A172 (cell line): ENCODE data around the gene CPLX3. TPM values are rescaled to one million over a fixed set of nuclear protein-coding genes. Genes with fewer than 3 reads are reported as not detected.
A peak's percentile ranks its signal among the peaks of the same experiment; 100 is the strongest.

Experiments
- DNase-seq: peaks from one replicate; pipeline ENCODE4 v3.0.0-alpha.2; 2015; ENCODE audit warnings: low spot score
- total RNA-seq: library from RNA; depleted of rRNA; stranded (reverse); fragments of >200 nt; shearing (Covaris generic); gene quantifications from 2 replicates; pipeline ENCODE4 v1.2.3, GENCODE V29; 2014

CPLX3 gene
- total RNA-seq, 1 experiment from 2014 or later = not detected

DNA sequence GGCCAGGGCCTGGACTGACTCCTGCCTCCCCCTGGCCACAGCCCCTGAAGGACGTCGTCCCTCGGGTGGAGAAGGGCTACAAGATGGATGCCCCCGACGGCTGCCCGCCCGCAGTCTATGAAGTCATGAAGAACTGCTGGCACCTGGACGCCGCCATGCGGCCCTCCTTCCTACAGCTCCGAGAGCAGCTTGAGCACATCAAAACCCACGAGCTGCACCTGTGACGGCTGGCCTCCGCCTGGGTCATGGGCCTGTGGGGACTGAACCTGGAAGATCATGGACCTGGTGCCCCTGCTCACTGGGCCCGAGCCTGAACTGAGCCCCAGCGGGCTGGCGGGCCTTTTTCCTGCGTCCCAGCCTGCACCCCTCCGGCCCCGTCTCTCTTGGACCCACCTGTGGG, 24.1 kb upstream of the CPLX3 start:
- no peak for DNase-seq

DNA sequence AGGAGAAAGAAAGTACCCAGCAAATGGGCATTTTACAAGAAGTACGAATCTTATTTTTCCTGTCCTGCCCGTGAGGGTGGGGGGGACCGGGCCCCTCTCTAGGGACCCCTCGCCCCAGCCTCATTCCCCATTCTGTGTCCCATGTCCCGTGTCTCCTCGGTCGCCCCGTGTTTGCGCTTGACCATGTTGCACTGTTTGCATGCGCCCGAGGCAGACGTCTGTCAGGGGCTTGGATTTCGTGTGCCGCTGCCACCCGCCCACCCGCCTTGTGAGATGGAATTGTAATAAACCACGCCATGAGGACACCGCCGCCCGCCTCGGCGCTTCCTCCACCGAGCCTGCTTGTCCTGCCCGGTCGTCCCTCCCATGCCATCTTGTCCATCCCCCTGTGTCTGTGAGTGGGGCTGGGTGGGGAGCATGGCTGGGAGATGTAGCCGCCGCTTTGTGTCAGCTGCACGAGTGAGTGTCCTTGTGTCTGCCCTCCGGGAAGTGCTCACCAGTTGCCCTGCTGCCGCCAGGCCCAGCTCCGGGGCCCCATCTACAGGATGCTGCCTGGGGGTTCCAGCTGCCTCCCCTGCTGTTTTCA, 23.5 kb upstream of the CPLX3 start:
- DNase-seq = no peak

DNA sequence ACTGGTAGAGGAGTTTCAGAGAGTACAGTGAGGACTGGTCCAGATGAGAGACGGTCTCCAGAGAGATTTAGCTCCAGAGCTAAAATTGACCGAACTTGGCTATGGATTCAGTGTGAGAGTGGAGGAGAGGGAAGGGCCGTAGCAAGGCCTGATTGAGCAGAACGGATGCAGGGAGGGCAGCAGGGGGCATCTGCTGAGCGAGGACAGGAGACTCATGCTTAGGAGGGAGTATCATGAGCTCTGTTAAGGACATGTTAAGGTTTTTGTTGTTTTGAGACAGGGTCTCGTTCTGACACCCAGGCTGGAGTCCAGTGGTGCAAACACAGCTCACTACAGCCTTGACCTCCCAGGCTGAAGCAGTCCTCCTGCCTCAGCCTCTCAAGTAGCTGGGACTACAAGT, 21.5 kb upstream of the CPLX3 start:
- no peak for DNase-seq

DNA sequence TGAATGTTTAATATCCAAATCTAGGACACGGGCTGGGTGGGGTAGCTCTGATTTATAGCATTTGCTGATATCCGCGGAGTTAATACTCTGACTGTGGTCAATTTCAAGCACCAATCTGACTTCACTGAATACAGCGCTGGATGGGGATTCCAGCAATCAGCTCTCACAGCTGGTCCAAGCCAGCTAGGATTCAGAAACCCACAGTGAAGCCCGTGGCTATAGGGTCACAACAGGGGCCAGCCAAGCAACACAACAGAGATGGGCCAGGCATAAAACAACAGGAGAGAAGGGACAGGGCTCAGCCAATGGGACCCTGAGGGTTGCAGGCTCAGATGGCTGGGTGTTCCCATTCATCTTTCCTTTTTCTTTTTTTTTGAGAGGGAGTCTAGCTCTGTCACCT, 19.1 kb upstream of the CPLX3 start:
- DNase-seq = no peak

DNA sequence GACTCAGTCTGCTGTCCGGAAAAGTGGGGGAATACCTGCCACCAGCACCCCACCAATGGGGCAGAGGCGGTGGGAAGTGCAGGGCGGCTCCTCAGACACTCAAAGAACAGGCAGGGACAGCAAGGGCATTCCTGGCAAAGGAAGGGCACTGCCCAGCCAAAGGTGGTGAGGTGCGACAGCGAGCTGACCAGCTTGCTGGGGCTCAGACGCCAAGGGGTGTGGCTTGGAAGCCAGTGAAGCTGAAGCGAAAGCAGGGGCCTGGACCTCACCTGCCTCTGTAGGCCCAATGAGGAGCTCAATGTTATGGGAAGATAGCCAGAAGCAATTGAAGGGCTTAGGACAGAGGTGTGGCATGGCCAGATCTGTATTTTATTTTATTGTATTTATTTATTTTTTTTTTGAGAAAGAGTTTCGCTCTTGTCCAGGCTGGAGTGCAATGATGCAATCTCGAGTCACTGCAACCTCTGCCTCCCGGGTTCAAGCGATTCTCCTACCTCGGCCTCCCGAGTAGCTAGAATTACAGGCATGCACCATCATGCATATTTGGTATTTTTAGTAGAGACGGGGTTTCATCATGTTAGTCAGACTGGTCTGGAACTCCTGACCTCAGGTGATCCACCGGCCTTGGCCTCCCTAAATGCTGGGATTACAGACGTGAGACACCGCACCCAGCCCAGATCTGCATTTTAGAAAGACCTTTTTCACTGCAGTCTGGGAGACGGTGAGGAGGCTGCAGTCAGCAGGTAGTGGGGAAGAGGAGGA, 18.2 kb upstream of the CPLX3 start:
- DNase-seq = no peak

DNA sequence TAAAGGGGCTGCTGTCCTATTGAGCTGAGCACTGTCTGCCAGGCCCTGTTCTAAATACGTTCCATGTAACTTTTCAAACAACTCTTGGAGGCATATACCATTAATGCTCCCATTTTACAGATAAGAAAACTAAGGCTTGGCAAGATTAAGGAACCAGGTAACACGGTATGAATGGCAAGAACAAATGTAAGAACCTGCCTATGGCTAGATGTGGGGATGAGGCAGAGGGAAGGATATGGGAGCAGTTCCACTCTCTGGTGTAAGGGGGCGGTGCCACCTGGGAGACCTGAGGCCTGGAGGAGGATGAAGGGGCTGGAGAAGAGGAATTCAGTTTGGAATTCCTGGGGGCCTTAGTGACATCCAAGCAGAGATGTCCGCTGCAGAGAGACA, 17.6 kb upstream of the CPLX3 start:
- DNase-seq = no peak

DNA sequence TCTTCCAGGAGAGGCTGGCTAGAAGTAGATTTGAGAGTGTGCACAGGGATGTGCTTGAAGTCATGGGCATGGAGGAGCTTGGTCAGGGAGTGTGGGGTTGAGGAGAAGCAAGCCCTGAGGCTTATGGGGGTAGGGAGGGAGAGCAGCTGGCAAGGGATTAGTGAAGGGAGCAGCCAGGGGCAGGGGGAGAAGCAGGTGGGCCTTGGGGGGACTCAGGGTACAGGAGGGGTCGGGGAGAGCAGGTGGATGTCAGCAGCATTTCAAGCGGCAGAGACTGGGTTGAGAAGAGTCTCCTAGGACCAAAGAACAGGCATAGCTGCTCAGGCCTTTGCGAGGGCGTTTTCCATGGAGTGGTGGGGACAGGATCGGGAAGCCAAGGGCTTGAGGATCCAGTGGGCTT, 17.2 kb upstream of the CPLX3 start:
- DNase-seq = no peak

DNA sequence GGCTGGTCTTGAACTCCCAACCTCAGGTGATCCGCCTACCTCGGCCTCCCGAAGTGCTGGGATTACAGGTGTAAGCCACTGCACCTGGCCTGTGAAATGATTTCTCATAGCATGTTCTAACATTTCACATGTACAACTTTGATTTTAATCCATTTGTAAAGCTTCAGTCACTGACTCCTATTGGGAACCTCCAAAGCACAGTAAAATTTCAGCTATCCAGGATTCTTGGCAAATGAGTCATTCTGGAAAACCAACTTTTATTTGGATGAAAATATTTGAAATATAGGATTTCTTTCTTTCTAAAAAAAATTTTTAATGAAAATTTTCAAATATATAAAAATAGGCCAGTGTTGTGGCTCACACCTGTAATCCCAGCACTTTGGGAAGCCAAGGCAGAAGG, 16.5 kb upstream of the CPLX3 start:
- DNase-seq = no peak

DNA sequence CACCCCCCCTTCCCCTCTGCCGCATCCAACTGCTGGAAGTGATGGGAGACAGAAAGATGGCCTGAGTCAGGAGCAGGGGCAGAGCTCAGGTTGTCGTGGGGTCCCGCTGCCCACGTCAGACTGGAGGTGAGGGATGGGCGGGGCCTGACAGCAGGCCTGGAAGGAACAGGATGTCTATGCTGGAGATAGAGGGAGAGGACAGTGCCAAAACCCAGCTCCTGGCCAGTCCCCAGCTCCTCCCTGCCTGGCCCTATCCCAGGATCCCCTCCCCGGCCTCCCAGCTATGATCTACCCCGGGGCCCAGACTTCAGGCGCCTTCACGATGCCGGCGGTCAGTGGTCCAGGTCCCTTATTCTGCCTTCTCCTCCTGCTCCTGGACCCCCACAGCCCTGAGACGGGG, 13.9 kb upstream of the CPLX3 start, which contains the start of gene LMAN1L:
Gene LMAN1L, plus strand, starts transcription at position 303 of the 400 bp plus-strand sequence. Its CDS starts 20 bp downstream, at position 323.
- no peak for DNase-seq

DNA sequence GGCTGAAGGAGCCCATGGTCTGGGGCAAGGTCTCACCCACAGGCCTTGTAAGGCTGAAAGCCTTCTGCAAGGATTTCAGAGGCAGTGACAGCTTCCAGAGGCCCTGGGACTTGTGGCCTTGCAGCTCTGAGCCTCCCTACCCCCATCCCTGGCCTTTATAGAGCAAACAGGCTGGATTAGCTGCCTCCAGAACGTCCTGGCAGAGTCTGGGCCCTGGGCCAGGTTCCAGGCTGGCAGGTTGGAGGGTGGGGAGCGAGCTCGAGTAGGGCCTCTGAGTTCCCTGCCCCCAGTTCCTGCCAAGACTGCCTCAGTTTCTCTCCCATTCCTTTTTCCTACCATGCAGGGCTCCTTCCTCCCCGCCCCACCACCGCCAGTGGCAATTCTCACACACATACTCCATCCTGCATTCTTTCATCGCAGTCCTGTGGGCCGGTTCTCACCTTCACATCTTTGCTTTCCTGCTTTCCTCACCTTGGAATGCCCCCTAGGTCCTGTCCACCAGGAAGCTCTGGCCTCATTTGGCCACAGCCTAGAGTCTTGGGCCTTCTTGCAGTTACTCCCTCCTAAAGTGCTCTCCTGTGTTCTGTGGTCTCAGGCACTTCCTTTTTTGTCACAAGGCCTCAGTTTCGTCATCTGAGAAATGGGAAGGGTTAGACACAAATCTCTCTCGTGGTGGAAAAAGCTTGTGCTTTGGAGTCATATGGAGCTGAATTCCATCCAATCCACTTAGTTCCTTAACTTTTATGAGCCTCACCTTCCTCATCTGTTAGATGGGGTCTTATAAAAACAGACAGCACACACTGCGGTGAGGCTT, 11.1 kb upstream of the CPLX3 start:
- DNase-seq = no peak

DNA sequence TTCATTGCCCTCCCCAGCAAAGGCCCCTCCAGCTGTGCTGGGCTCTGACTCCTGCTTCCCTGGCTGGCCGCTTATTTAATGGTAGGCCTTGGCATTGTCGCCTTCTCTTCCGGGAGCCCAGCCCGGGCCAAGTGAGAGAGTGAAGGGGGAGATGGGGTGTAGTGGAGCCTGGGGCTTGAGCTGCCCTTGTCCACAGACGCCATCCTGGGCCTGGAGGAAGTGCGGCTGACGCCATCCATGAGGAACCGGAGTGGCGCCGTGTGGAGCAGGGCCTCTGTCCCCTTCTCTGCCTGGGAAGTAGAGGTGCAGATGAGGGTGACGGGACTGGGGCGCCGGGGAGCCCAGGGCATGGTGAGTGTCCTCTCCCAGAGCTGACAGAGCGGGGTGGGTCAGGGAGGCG, 10.5 kb upstream of the CPLX3 start:
- no peak for DNase-seq

DNA sequence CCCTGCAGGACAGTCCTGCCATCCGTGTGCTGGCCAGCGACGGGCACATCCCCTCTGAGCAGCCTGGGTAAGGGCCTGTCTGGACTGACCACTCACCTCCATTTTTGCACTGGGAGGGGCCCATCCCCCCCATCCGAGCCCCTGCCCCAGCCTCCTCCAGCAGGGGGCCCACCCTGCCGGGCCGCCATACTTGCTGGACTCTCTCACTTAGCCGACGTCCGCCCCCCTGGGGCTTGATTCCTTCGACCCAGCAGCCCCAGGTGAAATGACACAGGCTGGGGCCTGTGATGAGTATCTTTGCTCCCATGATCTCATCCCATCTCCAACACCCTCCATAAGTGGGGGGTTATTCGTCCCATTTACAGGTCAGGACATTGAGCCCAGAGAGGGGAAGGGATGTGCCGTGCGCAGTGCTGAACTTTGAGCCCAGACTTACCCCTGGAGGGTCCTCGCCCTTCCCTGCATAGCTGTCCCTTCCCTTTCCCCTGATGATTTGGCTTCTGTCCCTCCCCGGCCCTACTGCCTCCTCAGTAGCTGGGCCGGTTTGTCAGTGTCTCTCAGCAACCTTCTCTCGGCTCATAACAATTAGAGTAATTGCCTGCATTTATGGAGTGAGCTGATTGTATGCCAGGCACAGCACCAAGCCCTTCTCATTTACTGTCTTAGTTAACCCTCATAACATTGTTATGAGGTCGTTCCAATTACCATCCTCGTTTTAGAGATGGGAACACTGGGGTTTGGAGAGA, 9.6 kb upstream of the CPLX3 start:
- no peak for DNase-seq

DNA sequence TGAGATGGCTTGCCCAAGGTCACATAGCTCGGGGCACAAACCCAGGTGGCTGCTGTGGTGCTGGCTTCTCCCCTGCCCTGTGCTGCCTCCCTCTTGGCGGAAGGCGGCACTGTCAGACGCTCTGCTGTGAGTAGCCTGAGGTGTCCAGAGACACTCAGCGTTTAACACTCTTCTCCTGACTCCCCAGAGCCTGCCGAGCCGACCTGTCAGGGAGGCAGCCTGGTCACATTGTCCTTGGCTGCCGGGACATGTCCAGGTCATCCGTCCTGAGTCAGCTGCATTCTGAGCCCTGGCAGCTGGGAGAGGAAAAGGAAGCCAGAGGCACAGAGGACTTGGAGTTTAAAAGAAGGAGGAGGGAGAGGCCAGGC, 9.1 kb upstream of the CPLX3 start:
- peak; percentile 29 for DNase-seq

DNA sequence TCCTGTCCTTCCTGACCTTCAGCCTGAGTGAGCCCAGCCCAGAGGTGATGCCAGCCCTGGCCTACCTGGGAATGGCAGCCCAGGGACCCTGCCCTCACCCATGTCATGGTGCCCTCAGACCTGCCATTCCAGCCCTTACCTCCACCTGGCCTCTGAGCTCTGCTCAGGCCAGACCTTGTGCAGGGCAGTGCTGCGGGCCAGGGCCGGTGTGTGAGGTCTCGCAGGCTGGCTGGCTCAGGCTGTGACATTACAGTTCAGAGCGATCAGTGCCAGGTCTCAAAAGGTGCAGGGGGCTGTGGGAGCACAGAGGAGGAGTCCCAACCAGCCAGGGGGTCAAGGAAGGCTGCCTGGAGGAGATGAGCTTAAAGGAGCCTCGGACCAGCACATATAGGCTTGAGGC, 6.4 kb upstream of the CPLX3 start:
- no peak for DNase-seq

DNA sequence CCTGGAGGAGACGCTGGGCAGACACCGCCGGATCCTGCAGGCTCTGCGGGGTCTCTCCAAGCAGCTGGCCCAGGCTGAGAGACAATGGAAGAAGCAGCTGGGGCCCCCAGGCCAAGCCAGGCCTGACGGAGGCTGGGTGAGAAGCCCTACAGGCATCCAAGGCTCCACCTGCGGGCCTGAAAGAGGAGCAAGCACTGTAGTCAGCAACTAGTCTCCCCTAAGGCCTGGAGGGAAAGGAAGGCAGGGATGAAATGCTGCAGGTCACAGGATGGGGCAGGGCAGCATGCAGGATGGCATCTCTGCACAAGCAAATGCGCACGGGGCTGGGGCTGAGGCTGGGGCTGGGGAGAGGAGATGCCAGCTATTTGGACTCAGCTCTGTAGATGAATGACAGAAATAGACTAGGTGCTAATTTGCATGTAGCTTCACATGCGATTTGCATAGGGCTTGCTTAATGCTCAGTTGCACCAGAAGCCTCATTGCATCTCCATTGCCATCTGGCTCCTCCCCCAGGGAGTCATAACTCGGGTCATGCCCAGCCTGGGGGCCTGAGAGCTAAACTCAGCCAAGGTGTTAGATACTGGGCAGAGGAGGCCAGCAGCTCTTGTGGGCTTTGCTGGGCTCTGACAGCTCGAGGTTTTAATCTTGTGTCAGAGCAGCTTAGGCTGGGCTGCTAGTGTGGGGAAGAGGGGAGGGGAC, 5.2 kb upstream of the CPLX3 start:
- no peak for DNase-seq

DNA sequence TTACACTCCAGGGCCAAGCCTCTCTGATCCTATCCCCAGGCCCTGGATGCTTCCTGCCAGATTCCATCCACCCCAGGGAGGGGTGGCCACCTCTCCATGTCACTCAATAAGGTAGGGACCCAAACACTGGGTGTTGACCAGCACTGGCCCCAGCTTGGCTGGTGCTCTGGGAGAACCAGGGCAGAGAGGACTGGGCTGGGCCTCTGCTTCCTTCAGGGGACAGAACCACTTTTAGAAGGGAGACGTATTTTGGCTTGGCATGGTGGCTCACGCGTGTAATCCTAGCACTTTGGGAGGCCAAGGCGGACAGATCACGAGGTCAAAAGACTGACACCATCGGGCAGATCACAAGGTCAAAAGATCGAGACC, 4.7 kb upstream of the CPLX3 start:
- no peak for DNase-seq

DNA sequence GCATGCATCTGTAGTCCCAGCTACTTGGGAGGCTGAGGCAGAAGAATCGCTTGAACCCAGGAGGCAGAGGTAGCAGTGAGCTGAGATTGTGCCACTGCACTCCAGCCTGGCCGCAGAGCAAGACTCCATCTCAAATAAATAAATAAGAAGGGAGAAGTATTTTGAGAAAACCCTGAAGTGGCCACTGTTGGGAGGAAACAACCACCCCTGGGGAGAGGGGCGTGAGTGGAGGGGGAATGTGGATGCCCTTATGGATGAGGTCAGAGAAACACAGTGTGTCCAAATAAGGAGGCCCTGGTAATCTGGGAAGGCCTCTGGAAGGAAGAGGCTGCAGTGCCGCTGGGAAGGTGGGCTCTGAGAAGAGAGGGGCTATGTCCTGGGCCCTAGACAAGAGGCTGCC, 4.2 kb upstream of the CPLX3 start:
- no peak for DNase-seq

DNA sequence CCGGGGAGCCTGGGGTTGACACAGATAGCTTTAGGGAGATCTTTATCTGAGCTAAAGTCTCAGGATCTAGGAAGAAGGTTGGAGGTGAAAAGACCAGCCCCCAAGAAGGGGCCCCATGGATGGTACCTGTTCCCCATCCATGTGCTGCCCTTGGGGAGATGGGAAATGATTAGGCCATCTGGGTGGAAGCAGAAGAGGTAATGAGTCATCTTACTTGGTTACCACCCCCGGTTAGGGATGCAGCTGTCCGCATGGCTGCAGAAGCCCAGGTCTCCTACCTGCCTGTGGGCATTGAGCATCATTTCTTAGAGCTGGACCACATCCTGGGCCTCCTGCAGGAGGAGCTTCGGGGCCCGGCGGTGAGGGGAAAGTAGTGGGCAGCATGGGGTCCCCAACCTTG, 3.1 kb upstream of the CPLX3 start:
- no peak for DNase-seq

DNA sequence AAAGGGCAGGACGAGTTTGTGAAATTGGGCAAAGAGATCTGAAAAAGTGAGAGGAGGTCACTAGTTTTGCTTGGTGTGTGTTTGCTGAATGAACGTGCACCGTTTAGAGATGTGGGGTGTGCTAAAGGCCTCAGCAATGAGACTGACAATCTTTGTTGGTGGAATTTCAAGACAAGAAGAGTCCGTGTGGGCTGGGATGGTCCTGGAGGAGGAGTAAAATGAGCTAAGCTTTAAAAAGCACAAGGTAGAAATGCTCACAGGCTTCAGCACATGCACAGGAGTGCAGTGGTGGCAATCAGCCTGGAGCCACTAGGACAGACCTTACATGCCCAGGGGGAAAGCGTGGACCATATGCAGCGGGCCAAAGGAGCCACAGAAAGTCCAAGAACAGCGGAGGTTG, 1.5 kb upstream of the CPLX3 start:
- no peak for DNase-seq

DNA sequence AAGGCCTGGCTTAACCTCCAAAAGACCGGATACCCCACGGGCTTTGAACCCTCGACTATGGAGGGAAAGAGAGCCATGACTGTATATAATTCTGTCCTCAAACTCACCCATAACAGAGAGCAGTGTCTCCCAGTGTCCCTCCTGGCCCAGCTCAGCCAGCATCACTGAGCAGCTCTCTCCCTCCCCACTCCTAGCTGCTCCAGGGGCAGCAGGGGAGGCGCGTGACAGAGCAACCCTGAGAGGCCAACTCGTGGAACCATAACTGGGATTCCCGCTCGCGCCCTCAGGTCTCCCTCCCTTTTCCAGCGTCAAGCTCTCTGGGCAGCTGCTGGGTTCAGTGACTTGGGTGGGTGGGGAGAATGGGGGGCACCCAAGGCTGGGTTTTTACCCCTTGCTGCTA, 561 bp upstream of the CPLX3 start:
- no peak for DNase-seq

DNA sequence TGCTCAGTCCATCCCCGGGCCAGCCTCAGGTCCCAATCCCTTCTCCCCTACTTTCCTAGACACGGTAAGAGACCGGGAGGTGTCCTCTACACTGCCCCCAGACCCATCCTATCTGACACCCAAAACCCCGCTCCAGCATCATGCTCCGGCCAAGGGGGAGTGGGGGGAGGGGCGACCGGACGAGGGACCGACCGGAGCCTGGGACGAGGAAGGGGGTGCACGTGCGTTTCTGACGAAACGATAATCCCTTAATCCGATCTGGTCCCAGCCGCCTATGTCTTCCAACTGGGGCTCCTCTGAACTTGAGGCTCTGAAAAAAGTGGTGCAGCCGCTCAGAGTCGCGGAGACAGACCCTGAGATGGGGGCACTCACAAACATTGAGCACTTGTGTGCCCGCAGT, 494 bp downstream of the CPLX3 start:
- DNase-seq = no peak

DNA sequence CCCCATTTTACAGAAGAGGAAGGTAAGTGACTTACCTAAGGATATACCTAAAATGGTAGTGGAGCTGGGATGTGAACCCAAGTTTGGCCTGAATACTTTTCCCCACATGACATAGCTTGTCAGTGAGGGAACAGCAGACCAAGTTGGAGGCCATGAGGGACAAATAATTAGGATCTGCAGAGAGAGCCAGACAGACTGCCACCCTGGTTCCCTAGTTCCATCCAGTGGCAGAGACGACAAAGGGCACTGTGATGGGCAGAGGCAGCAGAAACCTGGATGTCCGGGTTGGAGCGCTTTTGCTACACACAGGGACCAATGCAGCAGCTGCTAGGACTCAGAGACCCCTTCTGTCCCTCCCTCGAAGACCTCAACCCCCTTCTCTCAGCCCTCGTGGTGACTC, 1.2 kb downstream of the CPLX3 start:
- DNase-seq = no peak
